GM12878 (cell line): ENCODE measurements around the gene RAB4B. TPM values are rescaled to one million over a fixed set of nuclear protein-coding genes. Genes with fewer than 3 reads are reported as not detected.

ENCODE experiments used
- ATAC-seq: fragments of 200-7000 bp; cut with Tn5 transposase; 3 replicates; pipeline ENCODE4 v1.9.1; 2020; ENCODE audit warnings: mild to moderate bottlenecking, moderate library complexity
- BruUV-seq: library from RNA; stranded (reverse); fragments of 400-500 nt; replicated peaks from 2 replicates; lab custom pipeline; 2021; lab: Mats Ljungman, UMichigan
- CTCF ChIA-PET: fragments of 300-600 bp; sonication (Branson Sonifier 250); formaldehyde crosslinking; extraction: SDS; loops from one replicate; lab custom pipeline; 2021; ENCODE audit warnings: inconsistent platforms; lab: Yijun Ruan, JAX
- POLR2A ChIA-PET: fragments of 350-600 bp; formaldehyde crosslinking; extraction: SDS; loops from one replicate; lab custom pipeline; 2021; ENCODE audit warnings: inconsistent platforms; lab: Charles Lee
- RAD21 ChIA-PET: fragments of 300-600 bp; sonication (Branson Sonifier 250); formaldehyde crosslinking; loops from one replicate; lab custom pipeline; 2023; ENCODE audit warnings: antibody characterized with exemption; ENCODE audit not compliant: unreplicated experiment; lab: Charles Lee
- SMC1A ChIA-PET: fragments of 300-600 bp; sonication (Branson Sonifier 250); formaldehyde crosslinking; loops from one replicate; lab custom pipeline; 2023; ENCODE audit not compliant: unreplicated experiment, uncharacterized antibody; lab: Charles Lee
- DNase-seq: peaks from one replicate; pipeline ENCODE4 v3.0.0-alpha.2; 2011; ENCODE audit warnings: low read depth, low spot score
- FAIRE-seq: peaks from 3 replicates; lab custom pipeline; 2011; peaks lifted over from hg19 to GRCh38; lab: Jason Lieb, UNC
- H2AFZ ChIP-seq: 2 replicates; pipeline ENCODE4 v1.6.0; 2011; ENCODE audit warnings: low read depth, low read length, control low read depth; ENCODE audit not compliant: control insufficient read depth
- H3K27ac ChIP-seq: 2 replicates; pipeline ENCODE4 v1.5.1; 2011; ENCODE audit warnings: control low read depth; ENCODE audit not compliant: control insufficient read depth, insufficient read depth
- H3K27me3 ChIP-seq, 2 experiments: replicated peaks in 1 of 2; 2 replicates each; pipeline versions ENCODE4 v1.6.0 to v1.6.1; 2011; ENCODE audit warnings: low read length in 1 of 2; ENCODE audit not compliant: control insufficient read depth in 2 of 2, insufficient read depth in 2 of 2
- H3K36me3 ChIP-seq, 2 experiments: 2 replicates each; pipeline ENCODE4 v1.5.1; 2011; ENCODE audit warnings: low read length in 1 of 2; ENCODE audit not compliant: control insufficient read depth in 2 of 2, insufficient read depth in 2 of 2
- H3K4me1 ChIP-seq: 2 replicates; pipeline ENCODE4 v1.6.1; 2011; ENCODE audit warnings: mild to moderate bottlenecking, low read length, moderate library complexity, mixed read lengths; ENCODE audit not compliant: control insufficient read depth, insufficient read depth
- H3K4me2 ChIP-seq: 2 replicates; pipeline ENCODE4 v1.6.0; 2011; ENCODE audit warnings: control low read depth; ENCODE audit not compliant: control insufficient read depth, insufficient read depth
- H3K4me3 ChIP-seq: fragments of 200-600 bp; sonication (generic); 2 replicates; pipeline ENCODE4 v1.5.1; 2016
- H3K79me2 ChIP-seq: 2 replicates; pipeline ENCODE4 v1.6.0; 2011; ENCODE audit warnings: low read length; ENCODE audit not compliant: control insufficient read depth, insufficient read depth
- H3K9ac ChIP-seq: 2 replicates; pipeline ENCODE4 v1.8.0; 2011; ENCODE audit warnings: low read length, control low read depth, mixed read lengths; ENCODE audit not compliant: control insufficient read depth, insufficient read depth
- H3K9me3 ChIP-seq: replicated peaks from 3 replicates; pipeline ENCODE4 v1.5.1; 2011; ENCODE audit warnings: mild to moderate bottlenecking, low read length; ENCODE audit not compliant: control insufficient read depth, insufficient read depth
- H4K20me1 ChIP-seq: 2 replicates; pipeline ENCODE4 v1.6.0; 2011; ENCODE audit not compliant: control insufficient read depth, insufficient read depth
- ATF3 ChIP-seq: IDR thresholded peaks from 2 replicates; pipeline ENCODE4 v1.6.1; 2011; ENCODE audit warnings: low read depth, mild to moderate bottlenecking, low read length, moderate library complexity, borderline replicate concordance; ENCODE audit errors: extremely low read depth
- BCL3 ChIP-seq: IDR thresholded peaks from 2 replicates; pipeline ENCODE4 v1.6.1; 2011; ENCODE audit warnings: borderline replicate concordance, low read depth, mild to moderate bottlenecking, moderate library complexity, low read length; ENCODE audit not compliant: insufficient read depth, poor library complexity, severe bottlenecking
- CBX5 ChIP-seq: sonication (generic); IDR thresholded peaks from 2 replicates; pipeline ENCODE4 v1.6.1; 2016; ENCODE audit warnings: low read depth, moderate library complexity, mild to moderate bottlenecking, inconsistent platforms
- ESRRA ChIP-seq: IDR thresholded peaks from 2 replicates; pipeline ENCODE4 v1.6.1; 2012; ENCODE audit warnings: mild to moderate bottlenecking, low read length, improper control_type of control experiment
- EZH2 ChIP-seq: IDR thresholded peaks from 2 replicates; pipeline ENCODE4 v1.6.1; 2012; ENCODE audit warnings: low read depth, mild to moderate bottlenecking, control low read depth, inconsistent platforms, low read length, borderline replicate concordance; ENCODE audit not compliant: control insufficient read depth
- GABPA ChIP-seq: IDR thresholded peaks from 2 replicates; pipeline ENCODE4 v1.6.1; 2014; ENCODE audit warnings: antibody characterized with exemption, low read depth, mild to moderate bottlenecking, inconsistent platforms
- IRF4 ChIP-seq: IDR thresholded peaks from 2 replicates; pipeline ENCODE4 v1.6.1; 2011; ENCODE audit warnings: low read depth, low read length
- JUNB ChIP-seq: IDR thresholded peaks from 2 replicates; pipeline ENCODE4 v1.6.1; 2016; ENCODE audit warnings: antibody characterized with exemption, mild to moderate bottlenecking
- MXI1 ChIP-seq: fragments of 150-350 bp; IDR thresholded peaks from 2 replicates; pipeline ENCODE4 v1.6.1; 2011; ENCODE audit warnings: low read depth, mild to moderate bottlenecking, inconsistent platforms, low read length, improper control_type of control experiment
- NKRF ChIP-seq: fragments of 450-650 bp; conservative IDR thresholded peaks from 2 replicates; pipeline ENCODE4 v1.6.1; 2017; ENCODE audit warnings: mild to moderate bottlenecking, moderate library complexity
- NR2C1 ChIP-seq: fragments of 450-650 bp; IDR thresholded peaks from 2 replicates; pipeline ENCODE4 v1.6.1; 2017; ENCODE audit warnings: antibody characterized with exemption, mild to moderate bottlenecking, moderate library complexity
- SIN3A ChIP-seq: IDR thresholded peaks from 2 replicates; pipeline ENCODE4 v1.6.1; 2012; ENCODE audit warnings: low read depth, low read length, improper control_type of control experiment
- SPI1 ChIP-seq: IDR thresholded peaks from 2 replicates; pipeline ENCODE4 v1.6.1; 2011; ENCODE audit warnings: low read depth, mild to moderate bottlenecking, low read length, moderate library complexity, borderline replicate concordance; ENCODE audit not compliant: insufficient read depth
- ZBTB33 ChIP-seq: fragments of 450-650 bp; IDR thresholded peaks from 2 replicates; pipeline ENCODE4 v1.6.1; 2017; ENCODE audit warnings: mild to moderate bottlenecking
- ZNF622 ChIP-seq: fragments of 450-650 bp; IDR thresholded peaks from 2 replicates; pipeline ENCODE4 v1.6.1; 2017; ENCODE audit warnings: mild to moderate bottlenecking, inconsistent platforms
- WGBS: methylation state at CpG from one replicate; pipeline ENCODE4 v1.1.6; 2016; ENCODE audit warnings: low lambda C conversion rate; ENCODE audit not compliant: insufficient replicate concordance, insufficient coverage; ENCODE audit errors: missing lambda C conversion rate; 5-methylcytosine and 5-hydroxymethylcytosine counted together
- in situ Hi-C: fragments of 300-500 bp; cut with MboI; formaldehyde crosslinking; loops from 9 replicates; pipeline ENCODE4 v1.14.3; 2018; ENCODE audit warnings: mixed read lengths
- intact Hi-C: fragments of 100-400 bp; cut with micrococcal nuclease; formaldehyde crosslinking; loops from one replicate; pipeline ENCODE4 v1.14.2; 2022; ENCODE audit not compliant: unreplicated experiment
- polyA plus RNA-seq, 11 experiments: library from polyadenylated mRNA; depleted of rRNA in 4 of 11; unstranded in 6 of 11; stranded (reverse) in 5 of 11; fragments of >200 nt; fragmentation: Nextera tagmentation in 4 of 11; fragmentation: Illumina TruSeq in 1 of 11; extraction: Ambion mirVana in 4 of 11; extraction: Trizol in 1 of 11; gene quantifications; 1 replicate in 1 of 11; 2 replicates in 10 of 11; pipeline versions ENCODE4 v1.2.1 to v1.2.3, GENCODE V29; 2011 to 2016; ENCODE audit warnings: inconsistent platforms in 2 of 11, missing spikeins in 2 of 11, low read depth in 1 of 11
- total RNA-seq, 4 experiments: library from RNA; depleted of rRNA in 3 of 4; stranded (reverse); fragments of >200 nt in 3 of 4; fragmentation: Illumina TruSeq in 1 of 4; extraction: Trizol in 1 of 4; gene quantifications; 2 replicates each; pipeline versions ENCODE4 v1.2.1 to v1.2.3, GENCODE V29; 2013 to 2021

Gene RAB4B
- total and polyA plus RNA-seq, 10 of the 15 experiments (the other 5 are each of a cell fraction or from before 2014, with no cell fraction given), result 0.60 to 51.5 (median 27.7) TPM

- no peak for FAIRE-seq
- WGBS, result 73% methylated on average over 16 of the region's 16 CpGs
- no peaks in the 10 kb centered on the region for H3K27me3 ChIP-seq
- ATAC-seq, result no peak
- peaks cover 0 to 1% of the 10 kb centered on the region in 2 experiments; a peak in 3 of 4 replicates for H3K36me3 ChIP-seq
- H3K9me3 ChIP-seq, result no peaks in the 10 kb centered on the region
- H4K20me1 ChIP-seq, result no peaks in the 10 kb centered on the region
- no TSS peak for BruUV-seq
- CTCF ChIA-PET, result no interaction called here
- TF ChIP-seq JUNB, result no peak
- no peak for TF ChIP-seq EZH2
- no peak for TF ChIP-seq NKRF
- TF ChIP-seq BCL3, result no peak
- no peak for TF ChIP-seq MXI1
- no peak for TF ChIP-seq CBX5
- no peak for TF ChIP-seq SPI1
- TF ChIP-seq ATF3, result no peak
- no peak for TF ChIP-seq ZBTB33
- no peak for TF ChIP-seq ESRRA
- TF ChIP-seq GABPA, result no peak
- TF ChIP-seq ZNF622, result no peak
- TF ChIP-seq NR2C1, result no peak
- TF ChIP-seq SIN3A, result no peak
- TF ChIP-seq IRF4, result no peak
- TF ChIP-seq, all 136 proteins: peak for 0
- ChIA-PET POLR2A (no interaction called here), RAD21 (no interaction called here), SMC1A (interaction anchor here (0.6 kb wide), 1 partner anchor 80 kb away, joined by 3 read pairs; no protein-coding TSS in a partner anchor)
- DNase-seq, result no peak
- no peak overlapping the region for H3K27ac ChIP-seq
- no peak overlapping the region for H2AFZ ChIP-seq
- in situ Hi-C loops, result no loop called here
- H3K79me2 ChIP-seq, result no peaks in the 10 kb centered on the region
- intact Hi-C loops, result no loop called here
- H3K4me1 ChIP-seq, result no peaks in the 10 kb centered on the region
- no peak overlapping the region for H3K9ac ChIP-seq
- H3K4me3 ChIP-seq, result no peak overlapping the region
- no peak overlapping the region for H3K4me2 ChIP-seq
Observed at GRCh38 chr19:40739871-40740703, 38.0 kb upstream of the RAB4B start.
